ENCODE results near the gene SH3RF1.

Gene SH3RF1

GRCh38 chr4:169100670-169101101, 170.1 kb downstream of the SH3RF1 start:
- Histone ChIP-seq H3K4me2 (ENCODE audit: low read length) (no peak overlapping the region), H3K4ac (ENCODE audit: low read depth, low read length) (no peak overlapping the region), H3K27me3 (ENCODE audit: insufficient read depth, low read length) (no peaks in the 10 kb centered on the region), H3K4me1 (ENCODE audit: control insufficient read depth in 1 of 2, insufficient read depth in 2 of 2, low read length in 2 of 2) (peaks cover 3 to 6% of the 10 kb centered on the region in 2 experiments), H2BK120ac (ENCODE audit: insufficient read depth, low read length, poor library complexity) (no peak overlapping the region), H3K23ac (ENCODE audit: low read length) (no peak overlapping the region), H2BK5ac (ENCODE audit: low read depth, low read length, poor library complexity) (no peak overlapping the region), H2AK5ac (ENCODE audit: low read length) (no peak overlapping the region), H3K79me2 (ENCODE audit: control insufficient read depth, insufficient read depth, low read length, poor library complexity) (no peaks in the 10 kb centered on the region), H3K4me3 (ENCODE audit: low read depth, low read length) (no peak overlapping the region), H4K91ac (ENCODE audit: low read depth, low read length) (no peak overlapping the region), H3K9ac (ENCODE audit: low read length) (no peak overlapping the region), H4K8ac (ENCODE audit: low read depth, low read length) (no peak overlapping the region), H3K9me3 (ENCODE audit: insufficient read depth, low read depth, low read length) (no peaks in the 10 kb centered on the region), H3K18ac (ENCODE audit: low read length) (no peak overlapping the region), H3K27ac (ENCODE audit: low read depth, low read length) (no peak overlapping the region), H3K14ac (ENCODE audit: low read length) (no peak overlapping the region), H4K12ac (ENCODE audit: low read depth, low read length) (no peak overlapping the region), H2BK12ac (ENCODE audit: low read length) (no peak overlapping the region), H2AFZ (ENCODE audit: insufficient read depth, low read length, poor library complexity) (no peak overlapping the region), H3K79me1 (ENCODE audit: low read length) (no peaks in the 10 kb centered on the region), H3K36me3 (ENCODE audit: control insufficient read depth in 1 of 2, insufficient read depth in 2 of 2, low read length in 2 of 2) (peaks cover 3 to 13% of the 10 kb centered on the region in 2 experiments)
- no peak for DNase-seq
- WGBS (ENCODE audit: extremely low coverage, insufficient coverage, insufficient read length), result no CpG with 5 or more reads among the region's 4 CpGs

GRCh38 chr4:169099771-169100180, 171.0 kb downstream of the SH3RF1 start:
- Histone ChIP-seq H3K79me1 (ENCODE audit: low read length) (no peaks in the 10 kb centered on the region), H3K9ac (ENCODE audit: low read length) (no peak overlapping the region)
- no CpG with 5 or more reads among the region's 3 CpGs for WGBS (ENCODE audit: extremely low coverage, insufficient coverage, insufficient read length)

GRCh38 chr4:169098969-169099690, 171.6 kb downstream of the SH3RF1 start:
- Histone ChIP-seq H2BK5ac (ENCODE audit: low read depth, low read length, poor library complexity) (no peak overlapping the region), H3K9me3 (ENCODE audit: insufficient read depth, low read depth, low read length) (no peaks in the 10 kb centered on the region)
- no CpG with 5 or more reads among the region's 4 CpGs for WGBS (ENCODE audit: extremely low coverage, insufficient coverage, insufficient read length)

More at GRCh38 chr4:169099771-169100180, 171.0 kb downstream of the SH3RF1 start:
- Histone ChIP-seq H3K23ac (ENCODE audit: low read length) (no peak overlapping the region), H3K27ac (ENCODE audit: low read depth, low read length) (no peak overlapping the region), H3K27me3 (ENCODE audit: insufficient read depth, low read length) (no peaks in the 10 kb centered on the region), H2AK5ac (ENCODE audit: low read length) (no peak overlapping the region), H3K4me2 (ENCODE audit: low read length) (no peak overlapping the region), H4K91ac (ENCODE audit: low read depth, low read length) (no peak overlapping the region), H2AFZ (ENCODE audit: insufficient read depth, low read length, poor library complexity) (no peak overlapping the region), H3K36me3 (ENCODE audit: control insufficient read depth in 1 of 2, insufficient read depth in 2 of 2, low read length in 2 of 2) (peaks cover 0 to 12% of the 10 kb centered on the region in 2 experiments), H4K12ac (ENCODE audit: low read depth, low read length) (no peak overlapping the region), H4K8ac (ENCODE audit: low read depth, low read length) (no peak overlapping the region), H2BK120ac (ENCODE audit: insufficient read depth, low read length, poor library complexity) (no peak overlapping the region), H3K9me3 (ENCODE audit: insufficient read depth, low read depth, low read length) (no peaks in the 10 kb centered on the region), H3K14ac (ENCODE audit: low read length) (no peak overlapping the region), H2BK12ac (ENCODE audit: low read length) (no peak overlapping the region), H3K4me3 (ENCODE audit: low read depth, low read length) (no peak overlapping the region), H3K79me2 (ENCODE audit: control insufficient read depth, insufficient read depth, low read length, poor library complexity) (no peaks in the 10 kb centered on the region), H3K4ac (ENCODE audit: low read depth, low read length) (no peak overlapping the region), H3K4me1 (ENCODE audit: control insufficient read depth in 1 of 2, insufficient read depth in 2 of 2, low read length in 2 of 2) (peaks cover 3 to 6% of the 10 kb centered on the region in 2 experiments), H3K18ac (ENCODE audit: low read length) (no peak overlapping the region), H2BK5ac (ENCODE audit: low read depth, low read length, poor library complexity) (no peak overlapping the region)
- no peak for DNase-seq

GRCh38 chr4:169098532-169098931, 172.2 kb downstream of the SH3RF1 start:
- no peak overlapping the region for H3K14ac ChIP-seq (ENCODE audit: low read length)
- no peaks in the 10 kb centered on the region for H3K4me1 ChIP-seq (ENCODE audit: control insufficient read depth in 1 of 2, insufficient read depth in 2 of 2, low read length in 2 of 2)
- H3K36me3 ChIP-seq (ENCODE audit: control insufficient read depth in 1 of 2, insufficient read depth in 2 of 2, low read length in 2 of 2), result peaks cover 0 to 12% of the 10 kb centered on the region in 2 experiments
- no peak overlapping the region for H4K91ac ChIP-seq (ENCODE audit: low read depth, low read length)
- no peak overlapping the region for H2AK5ac ChIP-seq (ENCODE audit: low read length)
- WGBS (ENCODE audit: extremely low coverage, insufficient coverage, insufficient read length), result no CpG with 5 or more reads among the region's 2 CpGs
- H3K79me2 ChIP-seq (ENCODE audit: control insufficient read depth, insufficient read depth, low read length, poor library complexity), result no peaks in the 10 kb centered on the region
- no peak for DNase-seq
- H3K79me1 ChIP-seq (ENCODE audit: low read length), result no peaks in the 10 kb centered on the region
- no peak overlapping the region for H2BK120ac ChIP-seq (ENCODE audit: insufficient read depth, low read length, poor library complexity)
- H2BK5ac ChIP-seq (ENCODE audit: low read depth, low read length, poor library complexity), result no peak overlapping the region
- no peak overlapping the region for H3K4me3 ChIP-seq (ENCODE audit: low read depth, low read length)
- H4K12ac ChIP-seq (ENCODE audit: low read depth, low read length), result no peak overlapping the region
- no peaks in the 10 kb centered on the region for H3K27me3 ChIP-seq (ENCODE audit: insufficient read depth, low read length)
- no peak overlapping the region for H2BK12ac ChIP-seq (ENCODE audit: low read length)
- no peak overlapping the region for H3K4me2 ChIP-seq (ENCODE audit: low read length)
- H3K27ac ChIP-seq (ENCODE audit: low read depth, low read length), result no peak overlapping the region
- no peak overlapping the region for H3K23ac ChIP-seq (ENCODE audit: low read length)
- no peak overlapping the region for H3K9ac ChIP-seq (ENCODE audit: low read length)
- H2AFZ ChIP-seq (ENCODE audit: insufficient read depth, low read length, poor library complexity), result no peak overlapping the region
- no peak overlapping the region for H3K18ac ChIP-seq (ENCODE audit: low read length)
- H3K4ac ChIP-seq (ENCODE audit: low read depth, low read length), result no peak overlapping the region
- no peaks in the 10 kb centered on the region for H3K9me3 ChIP-seq (ENCODE audit: insufficient read depth, low read depth, low read length)
- H4K8ac ChIP-seq (ENCODE audit: low read depth, low read length), result no peak overlapping the region

More at GRCh38 chr4:169098969-169099690, 171.6 kb downstream of the SH3RF1 start:
- H4K12ac ChIP-seq (ENCODE audit: low read depth, low read length), result no peak overlapping the region
- no peak for DNase-seq
- no peaks in the 10 kb centered on the region for H3K79me1 ChIP-seq (ENCODE audit: low read length)
- H2BK12ac ChIP-seq (ENCODE audit: low read length), result no peak overlapping the region
- no peaks in the 10 kb centered on the region for H3K79me2 ChIP-seq (ENCODE audit: control insufficient read depth, insufficient read depth, low read length, poor library complexity)
- no peak overlapping the region for H3K27ac ChIP-seq (ENCODE audit: low read depth, low read length)
- H3K14ac ChIP-seq (ENCODE audit: low read length), result no peak overlapping the region
- H3K4me3 ChIP-seq (ENCODE audit: low read depth, low read length), result no peak overlapping the region
- no peak overlapping the region for H3K4ac ChIP-seq (ENCODE audit: low read depth, low read length)
- H3K4me2 ChIP-seq (ENCODE audit: low read length), result no peak overlapping the region
- H3K23ac ChIP-seq (ENCODE audit: low read length), result no peak overlapping the region
- no peak overlapping the region for H2AFZ ChIP-seq (ENCODE audit: insufficient read depth, low read length, poor library complexity)
- no peak overlapping the region for H4K91ac ChIP-seq (ENCODE audit: low read depth, low read length)
- H2BK120ac ChIP-seq (ENCODE audit: insufficient read depth, low read length, poor library complexity), result no peak overlapping the region
- H3K18ac ChIP-seq (ENCODE audit: low read length), result no peak overlapping the region
- H3K9ac ChIP-seq (ENCODE audit: low read length), result no peak overlapping the region
- no peak overlapping the region for H4K8ac ChIP-seq (ENCODE audit: low read depth, low read length)
- no peak overlapping the region for H2AK5ac ChIP-seq (ENCODE audit: low read length)
- H3K36me3 ChIP-seq (ENCODE audit: control insufficient read depth in 1 of 2, insufficient read depth in 2 of 2, low read length in 2 of 2), result peaks cover 0 to 12% of the 10 kb centered on the region in 2 experiments
- peaks cover 3 to 4% of the 10 kb centered on the region in 2 experiments for H3K4me1 ChIP-seq (ENCODE audit: control insufficient read depth in 1 of 2, insufficient read depth in 2 of 2, low read length in 2 of 2)
- H3K27me3 ChIP-seq (ENCODE audit: insufficient read depth, low read length), result no peaks in the 10 kb centered on the region

Measured in trophoblast cell (in vitro differentiated cells and primary cell).